HG03439 (cell line): ENCODE data around the gene INTS1.
"Not testable (repeated sequence)": the region's sequence is repeated elsewhere in the genome, so short reads cannot be mapped to it uniquely, and the experiment has no call there.

Experiments
- ATAC-seq: cut with Tn5 transposase; IDR thresholded peaks from one replicate; pipeline ENCODE4 v1.9.1; 2021; ENCODE audit warnings: mild to moderate bottlenecking, moderate library complexity; ENCODE audit not compliant: unreplicated experiment

INTS1 gene

GRCh38 chr7:1449501-1449900 is 54.7 kb downstream of the INTS1 start:
- ATAC-seq, result no peak

DNA sequence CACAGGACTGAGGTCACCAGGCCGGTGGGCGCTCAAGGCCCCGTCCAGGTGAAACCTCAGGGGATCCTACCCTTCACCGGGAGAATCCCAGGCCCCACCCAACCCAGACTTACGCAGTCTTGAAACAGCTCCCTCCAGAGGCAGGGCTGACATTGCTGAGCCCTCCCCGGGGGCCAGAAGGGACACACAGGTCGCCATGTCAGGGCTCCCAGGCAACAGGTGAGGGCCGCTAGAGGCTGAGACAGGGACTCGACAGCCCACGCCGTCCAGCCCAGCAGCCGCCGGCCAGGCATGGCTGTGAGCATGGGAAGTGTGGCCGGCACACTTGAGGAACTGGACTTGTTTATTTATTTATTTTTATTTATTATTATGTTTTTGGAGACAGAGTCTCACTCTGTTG is 55.2 kb downstream of the INTS1 start:
- ATAC-seq, result no peak

- ATAC-seq, result no peak
Measured at GRCh38 chr7:1447551-1448244, 56.5 kb downstream of the INTS1 start.

GRCh38 chr7:1447112-1447511 is 57.1 kb downstream of the INTS1 start:
- no peak for ATAC-seq

GRCh38 chr7:1446620-1447032 is 57.6 kb downstream of the INTS1 start:
- no peak for ATAC-seq

DNA sequence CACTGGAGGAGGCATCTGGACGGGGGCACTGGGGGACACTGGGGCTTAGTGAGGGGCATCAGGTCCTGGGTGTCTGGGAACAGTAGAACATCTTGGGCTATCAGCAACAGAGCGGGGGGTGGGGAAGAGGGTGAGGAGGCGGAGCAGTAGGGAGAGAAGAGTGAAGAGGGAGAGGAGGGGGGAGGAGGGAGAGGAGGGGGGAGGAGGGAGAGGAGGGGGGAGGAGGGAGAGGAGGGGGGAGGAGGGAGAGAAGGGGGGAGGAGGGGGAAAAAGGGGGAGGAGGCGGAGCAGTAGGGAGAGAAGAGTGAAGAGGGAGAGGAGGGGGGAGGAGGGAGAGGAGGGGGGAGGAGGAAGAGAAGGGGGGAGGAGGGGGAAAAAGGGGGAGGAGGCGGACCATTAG is 58.2 kb downstream of the INTS1 start:
- ATAC-seq, result not testable (repeated sequence)

DNA sequence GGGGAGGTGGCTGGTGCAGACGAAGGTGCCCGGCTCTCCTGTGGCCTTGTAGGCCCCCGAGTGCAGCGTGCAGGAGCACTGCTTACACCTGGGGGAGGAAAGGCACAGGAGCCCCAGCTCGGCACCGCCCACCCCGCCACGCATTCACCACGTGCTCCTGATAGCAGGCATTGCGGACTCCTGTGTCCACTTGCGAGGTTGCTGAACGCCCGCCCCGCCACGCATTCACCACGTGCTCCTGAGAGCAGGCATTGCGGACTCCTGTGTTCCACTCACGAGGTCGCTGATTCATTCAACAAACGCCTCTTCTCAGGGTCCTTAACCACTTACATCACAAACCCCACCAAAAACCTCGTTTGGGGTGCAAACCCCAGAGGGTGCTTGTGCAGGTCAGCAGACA is 58.8 kb downstream of the INTS1 start:
- ATAC-seq, result no peak

- no peak for ATAC-seq
Measured at GRCh38 chr7:1444925-1445322, 59.3 kb downstream of the INTS1 start.

GRCh38 chr7:1444214-1444924 is 59.8 kb downstream of the INTS1 start:
- no peak for ATAC-seq

DNA sequence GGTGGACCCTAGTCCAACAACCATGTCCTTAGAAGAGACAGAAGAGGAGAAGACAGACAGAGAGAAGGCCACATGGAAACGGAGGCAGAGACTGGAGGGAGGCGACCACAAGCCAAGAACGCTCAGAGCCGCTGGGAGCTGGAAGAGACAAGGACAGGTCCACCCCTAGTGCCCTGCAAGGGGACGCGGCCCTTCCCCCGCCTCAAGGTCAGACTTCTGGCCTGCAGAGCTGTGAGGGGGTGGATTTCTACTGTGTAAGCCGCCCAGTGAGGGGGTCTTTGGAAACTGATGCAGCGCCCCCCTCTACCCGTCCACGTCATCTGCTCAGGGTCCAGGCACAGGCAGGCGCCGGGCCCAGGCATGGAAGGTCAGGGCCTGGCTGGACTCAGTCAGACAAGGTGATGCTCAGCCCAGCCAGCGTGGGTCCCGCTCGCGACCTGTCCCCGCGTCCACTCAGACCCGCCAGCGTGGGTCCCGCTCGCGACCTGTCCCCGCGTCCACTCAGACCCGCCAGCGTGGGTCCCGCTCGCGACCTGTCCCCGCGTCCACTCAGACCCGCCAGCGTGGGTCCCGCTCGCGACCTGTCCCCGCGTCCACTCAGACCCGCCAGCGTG is 60.5 kb downstream of the INTS1 start:
- not testable (repeated sequence) for ATAC-seq

- ATAC-seq, result no peak
Measured at GRCh38 chr7:1442355-1443124, 61.6 kb downstream of the INTS1 start.

DNA sequence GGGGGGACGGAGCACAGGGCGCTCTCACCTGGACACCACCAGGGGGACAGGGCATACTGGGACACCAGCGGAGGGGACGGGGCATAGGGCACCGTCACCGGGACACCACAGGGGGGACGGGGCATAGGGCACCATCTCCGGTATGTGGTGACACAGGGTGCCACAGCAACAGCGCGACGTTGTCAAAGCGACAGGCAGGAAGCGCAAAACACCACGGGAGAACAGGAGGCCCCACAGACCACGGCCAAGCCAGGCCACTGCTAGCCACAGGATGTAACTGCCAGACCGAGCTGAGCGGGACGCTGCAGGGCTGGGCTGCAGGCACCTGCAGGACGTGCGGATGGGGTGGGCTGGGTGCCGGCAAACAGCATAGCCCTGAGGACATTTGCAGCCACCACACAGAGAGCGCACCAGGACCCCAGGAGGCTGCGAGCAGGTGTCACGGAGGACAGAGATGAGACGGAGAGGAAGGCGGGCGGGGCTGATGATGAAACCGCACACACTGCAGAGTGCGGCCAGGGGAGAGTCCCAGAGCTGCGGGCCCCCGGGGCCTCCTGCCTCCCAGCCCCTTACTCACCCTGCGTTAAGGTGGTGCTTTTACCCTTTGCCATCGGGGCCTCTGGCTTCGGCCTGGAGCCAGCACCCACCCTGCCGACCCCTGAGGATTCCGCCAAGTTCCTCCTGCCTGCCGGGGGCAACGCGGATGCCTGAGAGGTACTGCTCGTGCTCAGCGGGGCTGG is 62.4 kb downstream of the INTS1 start:
- ATAC-seq, result no peak

GRCh38 chr7:1440620-1441019 is 63.6 kb downstream of the INTS1 start:
- ATAC-seq, result no peak

DNA sequence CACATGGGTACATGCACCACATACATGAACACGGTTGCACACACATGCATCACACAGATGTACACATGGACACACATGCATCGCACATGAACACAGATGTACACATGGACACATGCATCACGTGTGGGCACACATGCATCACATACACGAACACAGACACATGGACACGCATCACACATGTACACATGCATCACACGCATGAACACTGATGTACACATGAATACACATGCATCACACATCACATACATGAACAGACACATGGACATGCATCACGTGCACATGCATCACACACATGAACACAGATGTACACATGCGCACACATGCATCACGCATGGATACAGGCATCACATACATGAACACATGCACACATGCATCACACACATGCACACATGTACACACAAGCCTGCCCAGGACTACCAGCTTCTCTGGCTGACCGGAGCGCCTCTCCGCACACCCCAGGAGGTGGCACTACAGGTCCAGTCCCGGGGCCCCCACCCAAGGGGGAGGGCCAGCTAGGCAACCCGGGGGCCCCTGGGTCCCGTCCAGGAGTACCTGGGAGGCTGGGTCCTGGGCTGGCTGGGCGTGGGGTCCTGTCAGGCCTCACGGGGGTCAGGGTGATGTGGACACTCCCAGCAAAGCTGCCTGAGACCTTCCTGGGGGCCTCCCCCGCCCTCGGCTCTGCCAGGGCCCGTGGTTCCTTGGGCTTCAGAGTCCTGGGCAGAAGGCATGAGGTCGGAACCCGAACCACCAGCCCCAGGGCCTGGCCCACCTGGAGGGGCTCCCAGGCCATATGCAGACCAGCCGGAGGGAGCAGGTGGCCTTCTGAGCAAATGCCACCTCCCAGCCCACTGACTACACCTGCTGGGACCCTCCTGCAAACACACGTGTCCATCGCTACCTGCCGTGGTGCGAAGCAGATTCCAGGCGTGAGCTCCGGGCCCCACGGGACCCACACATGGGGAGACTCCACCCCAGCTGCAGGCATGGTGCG is 64.5 kb downstream of the INTS1 start:
- no peak for ATAC-seq

- ATAC-seq, result no peak
Measured at GRCh38 chr7:1438821-1439220, 65.4 kb downstream of the INTS1 start.

DNA sequence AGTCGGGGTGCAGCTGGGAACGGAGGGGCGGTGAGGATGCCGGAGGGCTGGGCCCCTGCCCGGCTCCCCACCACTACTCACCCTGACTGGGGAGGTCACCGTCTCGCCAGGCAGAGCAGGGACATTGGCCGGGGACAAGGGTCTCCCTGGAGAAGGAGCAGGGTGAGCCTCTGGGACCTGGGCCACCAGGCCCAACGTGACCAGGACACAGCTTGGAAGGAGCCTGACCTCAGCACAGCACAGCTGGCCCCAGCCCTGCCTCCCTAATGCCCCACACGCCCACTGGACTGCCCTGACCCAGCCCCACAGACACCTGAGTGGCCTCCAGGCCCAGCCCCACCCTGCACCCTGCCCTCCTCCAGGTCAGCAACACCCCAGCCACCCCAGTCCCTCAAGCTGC is 66.0 kb downstream of the INTS1 start:
- ATAC-seq, result no peak

DNA sequence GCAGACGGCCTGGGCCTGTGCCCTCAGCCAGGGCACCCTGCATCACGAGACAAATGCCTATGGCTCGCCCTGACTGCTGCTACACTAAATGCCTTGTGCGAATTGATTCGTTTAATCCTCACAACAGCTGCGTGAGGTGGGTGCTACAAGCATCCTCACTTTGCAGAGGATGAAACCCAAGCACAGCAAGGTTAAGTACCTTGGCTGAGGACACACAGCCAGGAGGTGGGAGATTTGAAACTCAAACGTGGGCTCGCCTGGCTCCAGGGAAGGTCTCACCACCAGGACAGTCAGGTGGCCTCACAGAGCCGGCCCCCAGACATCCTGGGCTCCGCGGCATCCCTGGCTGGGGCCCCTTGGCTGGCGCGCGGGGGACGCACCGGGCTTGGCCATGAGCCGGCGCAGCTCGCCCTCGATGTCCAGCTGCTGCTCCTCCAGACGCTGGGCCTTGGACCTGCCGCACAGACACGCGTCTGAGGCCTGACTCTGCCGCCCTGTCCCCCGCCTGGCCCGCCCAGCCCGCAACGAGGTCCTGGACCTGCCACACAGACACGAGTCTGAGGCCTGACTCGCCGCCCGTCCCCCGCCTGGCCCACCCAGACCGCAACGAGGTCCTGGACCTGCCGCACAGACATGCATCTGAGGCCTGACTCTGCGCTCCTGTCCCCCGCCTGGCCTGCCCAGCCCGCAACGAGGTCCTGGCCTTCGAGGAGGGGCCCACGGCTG is 66.9 kb downstream of the INTS1 start:
- ATAC-seq, result no peak

DNA sequence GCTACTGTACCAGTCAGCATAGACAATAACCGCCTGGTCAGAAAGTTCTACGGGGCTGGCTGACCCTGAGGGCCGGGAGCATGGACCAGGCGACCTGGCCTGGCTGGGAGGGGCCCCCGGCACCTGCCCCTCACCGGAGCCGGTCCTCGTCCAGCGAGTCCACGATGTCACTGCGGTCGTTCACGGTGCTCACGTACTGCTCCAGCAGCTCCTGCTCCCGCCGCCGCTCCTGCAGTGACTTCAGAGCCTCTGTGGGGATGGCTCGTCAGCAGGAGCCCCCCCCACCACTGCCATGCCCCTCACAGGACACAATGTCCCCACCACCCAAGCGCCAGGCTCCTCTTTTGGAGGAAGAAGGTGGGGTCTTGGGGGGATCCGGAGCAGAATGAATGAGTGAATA is 67.6 kb downstream of the INTS1 start:
- no peak for ATAC-seq
